Tibial artery (tissue), 4 donors: Measurements from ENCODE around the gene PIK3R1.

Experiments
- DNase-seq, 2 donors: peaks; one replicate each; pipeline ENCODE4 v3.0.0-alpha.2; 2019
- H3K27ac ChIP-seq, 2 donors: fragments of 200-600 bp; sonication (generic) in 1 of 2; 1 replicate in 1 of 2; 2 replicates in 1 of 2; pipeline ENCODE4 v1.5.1; 2018 to 2019; ENCODE audit warnings: mild to moderate bottlenecking in 1 of 2
- H3K27me3 ChIP-seq, 2 donors: fragments of 200-600 bp; sonication (generic) in 1 of 2; one replicate each; pipeline versions ENCODE4 v1.5.1 to v1.6.0; 2016 to 2019
- H3K36me3 ChIP-seq, 3 donors: fragments of 200-600 bp; sonication (generic) in 2 of 3; one replicate each; pipeline ENCODE4 v1.5.1; 2016 to 2019; ENCODE audit warnings: mild to moderate bottlenecking in 2 of 3
- H3K4me1 ChIP-seq, 4 donors: fragments of 200-600 bp; sonication (generic) in 2 of 4; 1 replicate in 3 of 4; 2 replicates in 1 of 4; pipeline ENCODE4 v1.5.1; 2016 to 2019
- H3K4me3 ChIP-seq, 2 donors: fragments of 200-600 bp; sonication (generic) in 1 of 2; 1 replicate in 1 of 2; 2 replicates in 1 of 2; pipeline ENCODE4 v1.5.1; 2018 to 2019; ENCODE audit warnings: mild to moderate bottlenecking in 2 of 2
- H3K9me3 ChIP-seq, 3 donors: fragments of 200-600 bp; sonication (generic) in 1 of 3; one replicate each; pipeline ENCODE4 v1.5.1; 2016 to 2019
- intact Hi-C: fragments of 100-400 bp; cut with DNase I; formaldehyde crosslinking; loops from one replicate; pipeline ENCODE4 v1.15.0; 2023; ENCODE audit warnings: low total_unique reads
- TF ChIP-seq, protein P1 (sequence below), 2 experiments: fragments of 200-600 bp in 1 of 2; fragments of 450-650 bp in 1 of 2; IDR thresholded peaks; one replicate each; pipeline ENCODE4 v1.5.1; 2017 to 2019; ENCODE audit warnings: antibody characterized with exemption in 2 of 2, mild to moderate bottlenecking in 1 of 2, moderate library complexity in 1 of 2

Gene PIK3R1

GRCh38 chr5:68303038-68303738 is 87.6 kb downstream of the PIK3R1 start:
- Histone ChIP-seq H3K4me3 (no peak overlapping the region), H3K9me3 (no peaks in the 10 kb centered on the region), H3K27me3 (no peaks in the 10 kb centered on the region), H3K4me1 (peaks cover 0 to 12% (median 2%) of the 10 kb centered on the region in 4 donors), H3K36me3 (peaks cover 8 to 33% (median 23%) of the 10 kb centered on the region in 3 donors), H3K27ac (no peak overlapping the region)
- TF ChIP-seq, protein P1, sequence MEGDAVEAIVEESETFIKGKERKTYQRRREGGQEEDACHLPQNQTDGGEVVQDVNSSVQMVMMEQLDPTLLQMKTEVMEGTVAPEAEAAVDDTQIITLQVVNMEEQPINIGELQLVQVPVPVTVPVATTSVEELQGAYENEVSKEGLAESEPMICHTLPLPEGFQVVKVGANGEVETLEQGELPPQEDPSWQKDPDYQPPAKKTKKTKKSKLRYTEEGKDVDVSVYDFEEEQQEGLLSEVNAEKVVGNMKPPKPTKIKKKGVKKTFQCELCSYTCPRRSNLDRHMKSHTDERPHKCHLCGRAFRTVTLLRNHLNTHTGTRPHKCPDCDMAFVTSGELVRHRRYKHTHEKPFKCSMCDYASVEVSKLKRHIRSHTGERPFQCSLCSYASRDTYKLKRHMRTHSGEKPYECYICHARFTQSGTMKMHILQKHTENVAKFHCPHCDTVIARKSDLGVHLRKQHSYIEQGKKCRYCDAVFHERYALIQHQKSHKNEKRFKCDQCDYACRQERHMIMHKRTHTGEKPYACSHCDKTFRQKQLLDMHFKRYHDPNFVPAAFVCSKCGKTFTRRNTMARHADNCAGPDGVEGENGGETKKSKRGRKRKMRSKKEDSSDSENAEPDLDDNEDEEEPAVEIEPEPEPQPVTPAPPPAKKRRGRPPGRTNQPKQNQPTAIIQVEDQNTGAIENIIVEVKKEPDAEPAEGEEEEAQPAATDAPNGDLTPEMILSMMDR (IDR thresholded peaks at IDR 0.05) = no peak
- DNase-seq = no peak
- intact Hi-C loops = no loop called here

DNA sequence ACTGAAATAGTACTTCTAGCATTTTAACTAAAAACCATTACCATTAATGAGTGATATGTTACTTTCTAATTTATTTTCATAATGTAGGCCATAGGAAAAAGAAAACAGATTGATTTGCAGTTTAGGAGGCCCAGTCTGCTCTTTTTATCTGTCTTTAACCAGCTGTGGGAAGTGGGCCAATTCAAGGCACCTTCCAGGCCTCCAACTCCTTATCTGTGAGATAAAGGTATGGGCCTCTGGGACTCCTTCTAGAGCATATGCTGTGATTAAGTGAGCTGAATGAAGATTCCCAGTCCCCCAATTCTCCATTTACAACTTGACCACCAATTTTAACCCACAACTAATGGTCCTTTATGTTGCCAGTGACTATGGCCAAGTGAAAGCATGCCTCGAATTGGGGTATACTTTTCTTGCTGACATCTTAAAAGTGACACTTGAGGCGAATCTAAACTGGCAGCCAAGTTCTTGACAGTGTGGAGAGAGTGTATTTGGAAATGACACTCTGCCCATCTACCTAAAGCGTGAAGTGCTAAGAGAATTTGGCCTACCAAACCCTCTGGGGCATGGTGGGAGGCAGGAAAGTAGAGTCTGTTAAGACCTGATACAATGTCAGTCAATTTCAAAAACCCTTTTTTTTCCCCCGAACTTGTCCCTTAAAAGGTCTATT is 88.3 kb downstream of the PIK3R1 start:
- TF ChIP-seq, protein P1 (IDR thresholded peaks at IDR 0.05) = no peak
- H3K27ac ChIP-seq = no peak overlapping the region
- no peaks in the 10 kb centered on the region for H3K9me3 ChIP-seq
- DNase-seq = no peak
- intact Hi-C loops = no loop called here
- H3K4me3 ChIP-seq = no peak overlapping the region
- H3K27me3 ChIP-seq = no peaks in the 10 kb centered on the region
- H3K36me3 ChIP-seq = peaks cover 7 to 26% (median 16%) of the 10 kb centered on the region in 3 donors
- H3K4me1 ChIP-seq = peaks cover 0 to 5% (median 2%) of the 10 kb centered on the region in 4 donors

DNA sequence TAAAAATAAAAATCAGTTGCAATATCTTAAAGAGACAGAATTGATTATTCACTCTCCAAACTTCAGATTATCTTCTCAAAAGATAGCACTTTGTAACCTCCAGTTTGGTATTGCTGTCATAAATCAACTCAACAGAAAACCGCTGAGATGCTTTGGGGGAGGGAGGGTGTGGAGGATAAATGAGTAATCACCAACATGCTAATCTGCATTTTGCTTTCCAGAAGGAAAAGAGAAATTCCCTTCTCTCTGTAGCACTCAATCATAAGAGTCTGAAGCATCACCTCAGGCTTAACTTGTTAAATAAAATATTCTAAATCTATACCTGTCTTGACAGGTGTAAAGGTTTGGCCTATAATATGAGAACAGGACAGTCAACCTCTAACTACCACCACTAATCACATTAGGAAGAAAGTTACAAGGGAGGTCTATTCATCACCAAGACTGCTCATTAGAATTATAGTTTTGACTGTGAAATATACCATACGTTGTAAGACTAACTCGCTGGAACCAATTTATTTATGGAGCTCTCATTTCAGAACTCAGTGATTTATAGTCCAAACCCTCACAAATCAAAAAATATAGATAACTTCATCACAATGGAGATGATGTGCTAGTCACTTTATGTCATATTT is 89.0 kb downstream of the PIK3R1 start:
- TF ChIP-seq, protein P1 (IDR thresholded peaks at IDR 0.05) = no peak
- no peaks in the 10 kb centered on the region for H3K27me3 ChIP-seq
- H3K4me3 ChIP-seq = no peak overlapping the region
- peaks cover 7 to 19% (median 10%) of the 10 kb centered on the region in 3 donors for H3K36me3 ChIP-seq
- H3K4me1 ChIP-seq = peaks cover 0 to 4% (median 0%) of the 10 kb centered on the region in 4 donors
- no peaks in the 10 kb centered on the region for H3K9me3 ChIP-seq
- no peak for DNase-seq
- intact Hi-C loops = no loop called here
- H3K27ac ChIP-seq = no peak overlapping the region

GRCh38 chr5:68305223-68305870 is 89.8 kb downstream of the PIK3R1 start:
- intact Hi-C loops = no loop called here
- Histone ChIP-seq H3K36me3 (peaks cover 6 to 11% (median 7%) of the 10 kb centered on the region in 3 donors), H3K4me3 (no peak overlapping the region), H3K27me3 (no peaks in the 10 kb centered on the region), H3K27ac (no peak overlapping the region), H3K4me1 (peaks cover 0 to 4% (median 0%) of the 10 kb centered on the region in 4 donors), H3K9me3 (no peaks in the 10 kb centered on the region)
- DNase-seq = no peak
- TF ChIP-seq, protein P1 (IDR thresholded peaks at IDR 0.05) = no peak

DNA sequence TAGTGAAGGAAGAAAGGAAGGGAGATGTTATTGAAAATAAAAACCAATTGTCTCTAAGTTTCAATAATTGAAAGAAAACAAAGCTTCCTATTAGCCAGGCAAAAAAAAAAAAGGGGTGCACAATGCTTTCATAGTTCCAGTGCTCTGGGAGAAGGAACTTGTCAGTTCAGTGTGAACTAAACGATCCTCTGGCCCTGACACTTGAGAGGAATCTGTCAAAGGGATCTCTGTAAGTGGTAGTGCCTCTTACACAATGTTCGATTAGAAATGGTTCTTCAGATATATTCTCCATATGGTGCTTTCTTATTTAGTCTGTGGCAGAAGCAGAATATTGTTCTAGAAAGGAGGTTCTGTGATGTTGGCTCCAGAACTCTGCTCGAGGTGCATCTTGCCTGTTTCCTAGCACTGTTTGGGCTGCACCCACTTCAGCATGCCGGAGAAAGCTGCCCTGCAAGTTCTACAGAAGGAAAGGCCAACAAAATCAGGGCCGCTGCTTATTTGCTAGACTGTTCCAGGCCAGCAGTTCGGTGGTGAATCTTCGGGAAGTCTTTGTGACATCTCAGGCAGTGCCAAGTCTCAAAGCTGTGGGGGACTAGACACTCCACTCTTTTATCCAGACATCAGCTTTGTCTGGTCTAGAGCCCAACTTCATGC is 90.9 kb downstream of the PIK3R1 start:
- H3K4me1 ChIP-seq = peaks cover 0 to 4% (median 0%) of the 10 kb centered on the region in 4 donors
- no peak for DNase-seq
- intact Hi-C loops = no loop called here
- H3K9me3 ChIP-seq = no peaks in the 10 kb centered on the region
- H3K36me3 ChIP-seq = peaks cover 6 to 9% (median 7%) of the 10 kb centered on the region in 3 donors
- no peak overlapping the region for H3K4me3 ChIP-seq
- no peak overlapping the region for H3K27ac ChIP-seq
- no peaks in the 10 kb centered on the region for H3K27me3 ChIP-seq
- TF ChIP-seq, protein P1 (IDR thresholded peaks at IDR 0.05) = no peak
